PC-3 (cell line): ENCODE measurements around the gene GJD3. TPM values are rescaled to one million over a fixed set of nuclear protein-coding genes. Genes with fewer than 3 reads are reported as not detected.

Experiments
- ATAC-seq: fragments of 200-7000 bp; cut with Tn5 transposase; 2 replicates; pipeline ENCODE4 v1.9.1; 2020; ENCODE audit warnings: mild to moderate bottlenecking, moderate library complexity
- BruUV-seq: library from RNA; stranded (reverse); fragments of 400-500 nt; replicated peaks from 2 replicates; lab custom pipeline; 2021; lab: Mats Ljungman, UMichigan
- CTCF ChIA-PET: fragments of 300-600 bp; sonication (Branson Sonifier 250); formaldehyde crosslinking; loops from one replicate; lab custom pipeline; 2022; ENCODE audit warnings: antibody characterized with exemption; lab: Charles Lee
- POLR2A ChIA-PET: fragments of 300-600 bp; sonication (Branson Sonifier 250); formaldehyde crosslinking; loops from one replicate; lab custom pipeline; 2022; ENCODE audit warnings: antibody characterized with exemption; ENCODE audit not compliant: unreplicated experiment; lab: Charles Lee
- DNase-seq: peaks from one replicate; pipeline ENCODE4 v3.0.0-alpha.2; 2015
- H2AFZ ChIP-seq: fragments of 300-600 bp; sonication (generic); 2 replicates; pipeline ENCODE4 v1.6.0; 2016; ENCODE audit warnings: antibody characterized with exemption, low read length
- H3F3A ChIP-seq: fragments of 300-600 bp; sonication (generic); one replicate; pipeline ENCODE4 v1.6.0; 2017; ENCODE audit warnings: antibody characterized with exemption, low read length, control low read depth, mild to moderate bottlenecking; ENCODE audit not compliant: unreplicated experiment
- H3K27ac ChIP-seq: fragments of 300-600 bp; sonication (generic); 2 replicates; pipeline ENCODE4 v1.5.1; 2016; ENCODE audit warnings: mild to moderate bottlenecking, low read length
- H3K27me3 ChIP-seq: fragments of 300-600 bp; sonication (generic); 2 replicates; pipeline ENCODE4 v1.6.1; 2016; ENCODE audit warnings: low read length, mixed read lengths
- H3K36me3 ChIP-seq: fragments of 300-600 bp; sonication (generic); 2 replicates; pipeline ENCODE4 v1.6.1; 2016; ENCODE audit warnings: low read depth, mixed run types, low read length, mixed read lengths
- H3K4me1 ChIP-seq: fragments of 300-600 bp; sonication (generic); 2 replicates; pipeline ENCODE4 v1.5.1; 2016; ENCODE audit warnings: low read length; ENCODE audit not compliant: insufficient read depth
- H3K4me2 ChIP-seq: fragments of 300-600 bp; sonication (generic); 2 replicates; pipeline ENCODE4 v1.6.0; 2016; ENCODE audit warnings: low read length
- H3K4me3 ChIP-seq: fragments of 300-600 bp; sonication (generic); 2 replicates; pipeline ENCODE4 v1.5.1; 2016; ENCODE audit warnings: mild to moderate bottlenecking, low read length, mixed read lengths
- H3K79me2 ChIP-seq: fragments of 300-600 bp; sonication (generic); 2 replicates; pipeline ENCODE4 v1.6.1; 2017; ENCODE audit warnings: low read length, mixed read lengths
- H3K9ac ChIP-seq: fragments of 300-600 bp; sonication (generic); 2 replicates; pipeline ENCODE4 v1.6.0; 2016; ENCODE audit warnings: mild to moderate bottlenecking, low read length
- H3K9me2 ChIP-seq: fragments of 300-600 bp; sonication (generic); replicated peaks from 2 replicates; pipeline ENCODE4 v1.6.1; 2016; ENCODE audit warnings: mixed run types, low read length, mixed read lengths
- H3K9me3 ChIP-seq: fragments of 300-600 bp; sonication (generic); 2 replicates; pipeline ENCODE4 v1.6.1; 2016; ENCODE audit warnings: low read length, mixed read lengths
- H4K20me1 ChIP-seq: fragments of 300-600 bp; sonication (generic); 2 replicates; pipeline ENCODE4 v1.6.1; 2016; ENCODE audit warnings: low read length, mixed read lengths
- EZH2 ChIP-seq: fragments of 300-600 bp; sonication (generic); IDR thresholded peaks from one replicate; pipeline ENCODE4 v1.6.1; 2017; ENCODE audit warnings: antibody characterized with exemption, mild to moderate bottlenecking, low read length; ENCODE audit not compliant: unreplicated experiment
- EZH2phosphoT487 ChIP-seq: fragments of 300-600 bp; sonication (generic); IDR thresholded peaks from 2 replicates; pipeline ENCODE4 v1.6.1; 2018; ENCODE audit warnings: mild to moderate bottlenecking, antibody characterized with exemption, low read length, borderline replicate concordance
- intact Hi-C: fragments of 100-400 bp; cut with micrococcal nuclease; formaldehyde crosslinking; loops from 2 replicates; pipeline ENCODE4 v1.9.0; 2023
- total RNA-seq: library from RNA; depleted of rRNA; stranded (reverse); fragments of >200 nt; gene quantifications from 2 replicates; pipeline ENCODE4 v1.2.3, GENCODE V29; 2014
- TF ChIP-seq, protein P1 (sequence below): fragments of 300-600 bp; sonication (generic); conservative IDR thresholded peaks from 2 replicates; pipeline ENCODE4 v1.5.1; 2017; ENCODE audit warnings: antibody characterized with exemption, low read depth, mild to moderate bottlenecking, low read length

GJD3 gene
- total RNA-seq, 1 experiment from 2014 or later: not detected

DNA sequence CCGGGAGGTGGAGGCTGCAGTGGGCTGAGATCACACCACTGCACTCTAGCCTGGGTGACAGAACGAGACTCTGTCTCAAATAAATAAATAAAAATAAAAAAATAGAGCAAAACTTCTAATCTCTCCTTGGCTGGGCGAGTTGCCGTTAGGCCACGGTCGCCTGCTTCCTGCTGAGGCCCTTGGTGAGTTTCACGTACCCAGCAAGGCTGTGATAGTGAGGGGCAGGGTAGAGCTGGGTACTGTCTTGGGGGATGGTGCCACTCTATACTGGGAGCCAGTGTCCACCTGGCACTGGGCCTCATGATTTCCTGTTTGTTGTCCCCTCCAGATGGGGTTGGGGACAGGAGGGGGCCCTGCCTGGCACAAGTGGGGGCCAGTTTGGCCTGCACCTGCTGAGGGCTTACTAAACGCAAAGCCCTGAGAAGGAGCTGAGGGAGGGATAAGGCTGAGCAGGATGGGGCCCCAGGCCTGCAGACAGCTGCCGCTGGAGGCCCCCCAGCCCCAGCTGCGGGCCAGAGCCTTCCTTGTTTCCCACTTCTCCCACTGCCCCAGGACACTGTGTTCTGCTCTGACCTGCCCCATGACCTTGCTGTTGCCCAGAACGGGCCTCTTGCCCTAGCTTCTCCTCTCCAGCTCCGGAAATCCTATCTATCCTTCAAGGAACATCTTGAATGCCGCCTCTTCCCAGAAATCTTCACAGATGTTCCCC lies 25.4 kb downstream of the GJD3 start:
- CTCF ChIA-PET: no interaction called here
- H2AFZ ChIP-seq: no peak overlapping the region
- intact Hi-C loops: no loop called here
- H3K79me2 ChIP-seq: peaks cover 21% of the 10 kb centered on the region
- ATAC-seq (no peak), DNase-seq (no peak)
- POLR2A ChIA-PET: no interaction called here
- no peak for TF ChIP-seq EZH2
- no peak for TF ChIP-seq EZH2phosphoT487
- TF ChIP-seq, protein P1, sequence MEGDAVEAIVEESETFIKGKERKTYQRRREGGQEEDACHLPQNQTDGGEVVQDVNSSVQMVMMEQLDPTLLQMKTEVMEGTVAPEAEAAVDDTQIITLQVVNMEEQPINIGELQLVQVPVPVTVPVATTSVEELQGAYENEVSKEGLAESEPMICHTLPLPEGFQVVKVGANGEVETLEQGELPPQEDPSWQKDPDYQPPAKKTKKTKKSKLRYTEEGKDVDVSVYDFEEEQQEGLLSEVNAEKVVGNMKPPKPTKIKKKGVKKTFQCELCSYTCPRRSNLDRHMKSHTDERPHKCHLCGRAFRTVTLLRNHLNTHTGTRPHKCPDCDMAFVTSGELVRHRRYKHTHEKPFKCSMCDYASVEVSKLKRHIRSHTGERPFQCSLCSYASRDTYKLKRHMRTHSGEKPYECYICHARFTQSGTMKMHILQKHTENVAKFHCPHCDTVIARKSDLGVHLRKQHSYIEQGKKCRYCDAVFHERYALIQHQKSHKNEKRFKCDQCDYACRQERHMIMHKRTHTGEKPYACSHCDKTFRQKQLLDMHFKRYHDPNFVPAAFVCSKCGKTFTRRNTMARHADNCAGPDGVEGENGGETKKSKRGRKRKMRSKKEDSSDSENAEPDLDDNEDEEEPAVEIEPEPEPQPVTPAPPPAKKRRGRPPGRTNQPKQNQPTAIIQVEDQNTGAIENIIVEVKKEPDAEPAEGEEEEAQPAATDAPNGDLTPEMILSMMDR: no peak
- no peaks in the 10 kb centered on the region for H3K27me3 ChIP-seq
- H3K9me2 ChIP-seq: no peaks in the 10 kb centered on the region
- H3K4me2 ChIP-seq: no peak overlapping the region
- no peak overlapping the region for H3K4me3 ChIP-seq
- no peaks in the 10 kb centered on the region for H3K36me3 ChIP-seq
- H3K9ac ChIP-seq: no peak overlapping the region
- no peaks in the 10 kb centered on the region for H3F3A ChIP-seq
- H3K4me1 ChIP-seq: peaks cover 15% of the 10 kb centered on the region
- no peaks in the 10 kb centered on the region for H4K20me1 ChIP-seq
- no TSS peak for BruUV-seq
- H3K9me3 ChIP-seq: no peaks in the 10 kb centered on the region
- H3K27ac ChIP-seq: no peak overlapping the region

DNA sequence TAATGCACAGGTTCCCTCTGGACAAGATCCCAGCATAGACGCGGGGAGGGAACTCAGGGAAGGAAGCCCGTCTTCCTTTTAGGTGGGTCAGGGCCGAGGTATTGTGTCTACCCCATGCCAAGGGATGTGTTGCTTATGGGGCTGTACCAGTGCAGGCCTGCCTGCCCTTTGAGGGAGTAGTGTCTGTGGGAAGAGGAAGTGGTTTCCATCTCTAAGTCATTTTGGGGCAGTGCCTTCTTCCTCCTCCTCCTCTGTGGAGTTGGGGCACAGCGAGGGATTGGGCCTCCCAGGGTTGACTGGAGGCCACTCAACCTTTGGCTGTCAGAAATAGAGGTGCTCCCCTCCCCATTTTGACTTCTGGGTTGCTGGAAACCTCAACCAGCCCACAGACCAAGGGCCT lies 26.5 kb downstream of the GJD3 start:
- intact Hi-C loops: no loop called here
- CTCF ChIA-PET: no interaction called here
- no TSS peak for BruUV-seq

DNA sequence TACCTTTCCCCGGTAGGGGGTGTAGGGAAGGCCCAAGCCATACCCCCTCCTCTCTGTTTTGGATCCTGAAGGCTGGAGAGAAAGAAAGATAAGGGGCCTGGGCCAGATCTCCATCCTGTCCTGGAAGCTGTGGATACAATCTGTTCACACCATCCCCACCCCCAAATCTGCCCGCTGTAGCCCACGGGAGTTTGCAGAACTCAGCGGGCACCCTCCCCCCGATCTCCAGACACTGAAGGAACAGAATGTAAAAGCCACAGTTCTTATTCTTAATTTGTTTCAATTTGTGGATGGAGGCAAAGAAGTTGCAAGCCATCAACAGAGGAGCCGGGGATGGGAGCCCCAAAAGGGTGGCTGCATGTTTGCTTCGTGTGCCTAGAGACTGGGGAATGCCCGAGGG lies 27.2 kb downstream of the GJD3 start:
- no TSS peak for BruUV-seq
- CTCF ChIA-PET: no interaction called here
- no peak overlapping the region for H3K9ac ChIP-seq

More for the DNA sequence above, 26.5 kb downstream of the GJD3 start:
- Histone ChIP-seq H3K9ac (no peak overlapping the region), H3F3A (no peaks in the 10 kb centered on the region), H3K4me3 (no peak overlapping the region), H4K20me1 (no peaks in the 10 kb centered on the region), H3K4me1 (peaks cover 15% of the 10 kb centered on the region), H2AFZ (no peak overlapping the region), H3K79me2 (peaks cover 25% of the 10 kb centered on the region), H3K9me3 (no peaks in the 10 kb centered on the region), H3K9me2 (no peaks in the 10 kb centered on the region), H3K4me2 (no peak overlapping the region), H3K36me3 (no peaks in the 10 kb centered on the region), H3K27ac (no peak overlapping the region), H3K27me3 (no peaks in the 10 kb centered on the region)
- POLR2A ChIA-PET: no interaction called here
- no peak for TF ChIP-seq EZH2
- TF ChIP-seq EZH2phosphoT487: no peak
- ATAC-seq (no peak), DNase-seq (no peak)

More for the DNA sequence above, 27.2 kb downstream of the GJD3 start:
- intact Hi-C loops: no loop called here
- DNase-seq (no peak), ATAC-seq (no peak)
- Histone ChIP-seq H3K79me2 (peaks cover 29% of the 10 kb centered on the region), H3K4me3 (no peak overlapping the region), H3K36me3 (no peaks in the 10 kb centered on the region), H2AFZ (no peak overlapping the region), H3K9me3 (no peaks in the 10 kb centered on the region), H3K4me2 (no peak overlapping the region), H4K20me1 (no peaks in the 10 kb centered on the region), H3F3A (no peaks in the 10 kb centered on the region), H3K27ac (no peak overlapping the region), H3K4me1 (peaks cover 15% of the 10 kb centered on the region), H3K27me3 (no peaks in the 10 kb centered on the region), H3K9me2 (no peaks in the 10 kb centered on the region)
- no peak for TF ChIP-seq EZH2phosphoT487
- TF ChIP-seq, protein P1: no peak
- no peak for TF ChIP-seq EZH2
- POLR2A ChIA-PET: no interaction called here
